Small intestine (tissue), 7 donors: ENCODE measurements around the gene SLC28A1. TPM values are rescaled to one million over a fixed set of nuclear protein-coding genes. Genes with fewer than 3 reads are reported as not detected.

Experiments
- DNase-seq, 2 donors: peaks; one replicate each; pipeline versions ENCODE4 v3.0.0 to v3.0.0-alpha.2; 2013
- FAIRE-seq: peaks from 2 replicates; lab custom pipeline; 2012; peaks lifted over from hg19 to GRCh38; lab: Jason Lieb, UNC
- H3K27ac ChIP-seq, 3 donors: one replicate each; pipeline ENCODE4 v1.5.1; 2013; ENCODE audit warnings: low read length in 2 of 3, mild to moderate bottlenecking in 2 of 3, control low read depth in 1 of 3, inconsistent platforms in 1 of 3, low read depth in 1 of 3, moderate library complexity in 1 of 3
- H3K27me3 ChIP-seq, 3 donors: one replicate each; pipeline ENCODE4 v1.6.1; 2013; ENCODE audit warnings: low read length in 3 of 3, inconsistent platforms in 1 of 3; ENCODE audit not compliant: control insufficient read depth in 3 of 3, insufficient read depth in 3 of 3
- H3K36me3 ChIP-seq, 3 donors: one replicate each; pipeline ENCODE4 v1.6.1; 2013; ENCODE audit warnings: low read length in 3 of 3, inconsistent platforms in 1 of 3, low read depth in 1 of 3, mild to moderate bottlenecking in 1 of 3, moderate library complexity in 1 of 3; ENCODE audit not compliant: control insufficient read depth in 3 of 3, insufficient read depth in 2 of 3
- H3K4me1 ChIP-seq, 3 donors: one replicate each; pipeline ENCODE4 v1.6.1; 2013; ENCODE audit warnings: low read length in 2 of 3, inconsistent platforms in 1 of 3, low read depth in 1 of 3, mild to moderate bottlenecking in 1 of 3, moderate library complexity in 1 of 3; ENCODE audit not compliant: control insufficient read depth in 3 of 3, insufficient read depth in 2 of 3
- H3K4me3 ChIP-seq, 3 donors: one replicate each; pipeline ENCODE4 v1.5.1; 2013; ENCODE audit warnings: low read length in 3 of 3, control low read depth in 1 of 3, inconsistent platforms in 1 of 3, low read depth in 1 of 3, mild to moderate bottlenecking in 1 of 3, moderate library complexity in 1 of 3
- H3K9me3 ChIP-seq, 2 donors: one replicate each; pipeline ENCODE4 v1.6.1; 2013; ENCODE audit warnings: low read depth in 1 of 2, low read length in 1 of 2; ENCODE audit not compliant: control insufficient read depth in 2 of 2, insufficient read depth in 1 of 2
- WGBS, 3 donors: extraction: QIAGEN DNeasy Blood & Tissue Kit; methylation state at CpG; one replicate each; pipeline ENCODE4 v1.1.7; 2013; 5-methylcytosine and 5-hydroxymethylcytosine counted together
- polyA plus RNA-seq, 4 donors: library from polyadenylated mRNA; stranded (reverse) in 3 of 4; unstranded in 1 of 4; fragments of 200-250 nt in 3 of 4; fragments of 120-200 nt in 1 of 4; gene quantifications; one replicate each; pipeline versions ENCODE4 v1.2.1 to v1.2.3, GENCODE V29; 2013
- donor health status: healthy with polysubstance abuse.
- donor health status: control.
- donor health status: control.
- donor health status: Bipolar disorder and iron deficiency.
- donor health status: healthy.

The SLC28A1 gene
- polyA plus RNA-seq, 4 donors = 4.4 to 64.6 (median 31.2) TPM

- Histone ChIP-seq H3K27ac (no peak overlapping the region), H3K9me3 (no peaks in the 10 kb centered on the region), H3K36me3 (peaks cover 0 to 50% (median 0%) of the 10 kb centered on the region in 3 donors), H3K4me1 (peaks cover 0 to 2% (median 0%) of the 10 kb centered on the region in 3 donors), H3K4me3 (no peak overlapping the region), H3K27me3 (no peaks in the 10 kb centered on the region)
- FAIRE-seq (no peak), DNase-seq (no peak)
- 88 to 93% (median 89%) methylated on average over 16 of the region's 16 CpGs for WGBS, 3 donors
These were observed 27.6 kb upstream of the SLC28A1 start for GRCh38 chr15:84856731-84857417.

- Histone ChIP-seq H3K36me3 (peaks cover 0 to 52% (median 0%) of the 10 kb centered on the region in 3 donors), H3K4me1 (no peaks in the 10 kb centered on the region), H3K27me3 (no peaks in the 10 kb centered on the region), H3K9me3 (no peaks in the 10 kb centered on the region), H3K27ac (no peak overlapping the region), H3K4me3 (no peak overlapping the region)
- DNase-seq (no peak), FAIRE-seq (no peak)
- WGBS, 3 donors = 92 to 94% (median 93%) methylated on average over 11 to 15 of the region's 15 CpGs
These were observed 27.0 kb upstream of the SLC28A1 start for GRCh38 chr15:84857418-84858004.

- 86 to 95% (median 86%) methylated on average over 7 to 11 of the region's 11 CpGs for WGBS, 3 donors
- no peak overlapping the region for H3K27ac ChIP-seq
These were observed 26.2 kb upstream of the SLC28A1 start for GRCh38 chr15:84858231-84858630.

GRCh38 chr15:84859144-84859543 lies 25.3 kb upstream of the SLC28A1 start:
- no peak overlapping the region for H3K27ac ChIP-seq
- DNase-seq = peak in 1 of 2 donors; percentile 63
- H3K4me3 ChIP-seq = no peak overlapping the region
- no peaks in the 10 kb centered on the region for H3K9me3 ChIP-seq
- H3K27me3 ChIP-seq = no peaks in the 10 kb centered on the region
- H3K36me3 ChIP-seq = peaks cover 0 to 64% (median 0%) of the 10 kb centered on the region in 3 donors
- no peaks in the 10 kb centered on the region for H3K4me1 ChIP-seq
- FAIRE-seq = no peak
- WGBS, 3 donors = 30 to 70% (median 44%) methylated on average over 8 of the region's 8 CpGs

More at GRCh38 chr15:84858231-84858630, 26.2 kb upstream of the SLC28A1 start:
- H3K9me3 ChIP-seq = no peaks in the 10 kb centered on the region
- H3K4me3 ChIP-seq = no peak overlapping the region
- H3K27me3 ChIP-seq = no peaks in the 10 kb centered on the region
- DNase-seq (no peak), FAIRE-seq (no peak)
- no peaks in the 10 kb centered on the region for H3K4me1 ChIP-seq
- H3K36me3 ChIP-seq = peaks cover 0 to 59% (median 0%) of the 10 kb centered on the region in 3 donors

- no peaks in the 10 kb centered on the region for H3K4me1 ChIP-seq
- DNase-seq (no peak), FAIRE-seq (no peak)
- no peak overlapping the region for H3K27ac ChIP-seq
- no peak overlapping the region for H3K4me3 ChIP-seq
- H3K27me3 ChIP-seq = no peaks in the 10 kb centered on the region
- H3K9me3 ChIP-seq = no peaks in the 10 kb centered on the region
- H3K36me3 ChIP-seq = peaks cover 0 to 66% (median 0%) of the 10 kb centered on the region in 3 donors
- 94 to 98% (median 95%) methylated on average over 11 to 15 of the region's 15 CpGs for WGBS, 3 donors
These were observed 24.8 kb upstream of the SLC28A1 start for GRCh38 chr15:84859651-84860050.

- H3K27ac ChIP-seq = no peak overlapping the region
- no peak overlapping the region for H3K4me3 ChIP-seq
- H3K36me3 ChIP-seq = peaks cover 0 to 53% (median 0%) of the 10 kb centered on the region in 3 donors
- no peaks in the 10 kb centered on the region for H3K9me3 ChIP-seq
- WGBS, 3 donors = 85 to 92% (median 86%) methylated on average over 3 of the region's 3 CpGs
- FAIRE-seq (no peak), DNase-seq (no peak)
- H3K27me3 ChIP-seq = no peaks in the 10 kb centered on the region
- no peaks in the 10 kb centered on the region for H3K4me1 ChIP-seq
These were observed 22.7 kb upstream of the SLC28A1 start for GRCh38 chr15:84861781-84862180.

- Histone ChIP-seq H3K9me3 (no peaks in the 10 kb centered on the region), H3K27me3 (no peaks in the 10 kb centered on the region), H3K36me3 (peaks cover 0 to 49% (median 0%) of the 10 kb centered on the region in 3 donors), H3K27ac (no peak overlapping the region), H3K4me1 (no peaks in the 10 kb centered on the region), H3K4me3 (no peak overlapping the region)
- no peak for FAIRE-seq
- no peak for DNase-seq
- WGBS, 3 donors = 93 to 95% (median 95%) methylated on average over 17 of the region's 17 CpGs
These were observed 22.1 kb upstream of the SLC28A1 start for GRCh38 chr15:84862214-84862975.
